Fibroblast of lung (primary cell): Measurements from ENCODE around the gene PKHD1.

ENCODE experiments used
- EZH2 ChIP-seq: IDR thresholded peaks from 2 replicates; pipeline ENCODE4 v1.5.1; 2012; ENCODE audit warnings: low read length, control low read depth, mild to moderate bottlenecking; ENCODE audit errors: missing control alignments
- TF ChIP-seq, protein P1 (sequence below), 2 donors: IDR thresholded peaks in 1 of 2; conservative IDR thresholded peaks in 1 of 2; 1 replicate in 1 of 2; 2 replicates in 1 of 2; pipeline ENCODE4 v1.5.1; 2011 to 2012; ENCODE audit warnings: low read length in 2 of 2, control low read depth in 1 of 2, inconsistent platforms in 1 of 2, low read depth in 1 of 2, mild to moderate bottlenecking in 1 of 2

GRCh38 chr6:52125139-52125538 is 37.7 kb upstream of the PKHD1 start:
- TF ChIP-seq, protein P1, sequence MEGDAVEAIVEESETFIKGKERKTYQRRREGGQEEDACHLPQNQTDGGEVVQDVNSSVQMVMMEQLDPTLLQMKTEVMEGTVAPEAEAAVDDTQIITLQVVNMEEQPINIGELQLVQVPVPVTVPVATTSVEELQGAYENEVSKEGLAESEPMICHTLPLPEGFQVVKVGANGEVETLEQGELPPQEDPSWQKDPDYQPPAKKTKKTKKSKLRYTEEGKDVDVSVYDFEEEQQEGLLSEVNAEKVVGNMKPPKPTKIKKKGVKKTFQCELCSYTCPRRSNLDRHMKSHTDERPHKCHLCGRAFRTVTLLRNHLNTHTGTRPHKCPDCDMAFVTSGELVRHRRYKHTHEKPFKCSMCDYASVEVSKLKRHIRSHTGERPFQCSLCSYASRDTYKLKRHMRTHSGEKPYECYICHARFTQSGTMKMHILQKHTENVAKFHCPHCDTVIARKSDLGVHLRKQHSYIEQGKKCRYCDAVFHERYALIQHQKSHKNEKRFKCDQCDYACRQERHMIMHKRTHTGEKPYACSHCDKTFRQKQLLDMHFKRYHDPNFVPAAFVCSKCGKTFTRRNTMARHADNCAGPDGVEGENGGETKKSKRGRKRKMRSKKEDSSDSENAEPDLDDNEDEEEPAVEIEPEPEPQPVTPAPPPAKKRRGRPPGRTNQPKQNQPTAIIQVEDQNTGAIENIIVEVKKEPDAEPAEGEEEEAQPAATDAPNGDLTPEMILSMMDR (conservative IDR thresholded peaks at IDR 0.05 in 1 of 2, IDR thresholded peaks at IDR 0.05 in 1 of 2; ENCODE audit: low read depth in 1 of 2, low read length in 2 of 2) = no peak
- no peak for TF ChIP-seq EZH2
